HG02678 (cell line): ENCODE data around the gene MATCAP1.

Experiments used
- ATAC-seq: cut with Tn5 transposase; IDR thresholded peaks from one replicate; pipeline ENCODE4 v1.9.1; 2021; ENCODE audit warnings: mild to moderate bottlenecking, moderate library complexity; ENCODE audit not compliant: unreplicated experiment

The MATCAP1 gene

GRCh38 chr16:67144943-67145342 is 38.8 kb downstream of the MATCAP1 start:
- no peak for ATAC-seq

DNA sequence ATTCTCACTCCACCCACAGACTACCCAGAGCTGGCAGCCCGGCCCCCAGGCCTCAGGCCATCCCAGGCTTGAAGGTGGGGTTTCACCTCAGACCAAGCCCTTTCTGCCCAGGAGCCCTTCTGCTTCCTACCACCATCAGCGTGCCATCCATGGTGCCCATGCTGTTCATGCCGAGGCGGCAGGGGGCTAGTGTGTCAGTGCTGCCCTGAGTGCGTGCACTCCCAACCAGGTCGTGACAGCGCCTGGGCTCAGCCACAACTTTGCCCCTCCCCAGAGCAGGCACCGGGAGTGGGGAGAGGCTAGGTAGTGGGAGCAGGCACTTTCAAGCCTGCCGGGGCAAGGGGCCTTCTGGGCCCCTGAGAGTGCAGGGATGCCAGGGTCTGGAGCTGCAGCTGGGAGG is 41.4 kb downstream of the MATCAP1 start:
- no peak for ATAC-seq

- ATAC-seq: no peak
These were observed 42.4 kb downstream of the MATCAP1 start for GRCh38 chr16:67141391-67141790.

DNA sequence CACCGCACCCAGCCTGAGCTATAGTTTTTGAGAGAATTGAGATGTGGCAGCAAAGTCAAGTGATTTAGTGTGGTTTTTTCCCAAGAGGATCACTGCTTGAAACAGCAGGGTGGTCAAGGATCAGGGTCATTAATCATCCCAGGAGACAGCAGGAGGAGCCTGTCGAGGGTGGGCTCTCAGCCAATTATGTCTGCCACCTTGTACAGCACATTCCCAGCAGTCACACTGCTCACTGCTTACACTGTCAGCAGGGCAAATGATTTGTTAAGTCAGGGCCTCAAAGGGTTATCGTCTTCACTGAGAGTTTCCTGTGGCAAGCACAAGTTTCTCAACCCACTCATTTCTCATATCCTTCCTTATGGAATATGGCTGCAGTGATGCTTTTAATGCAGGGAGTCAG is 46.2 kb downstream of the MATCAP1 start:
- ATAC-seq: no peak

GRCh38 chr16:67129422-67129821 is 54.3 kb downstream of the MATCAP1 start:
- no peak for ATAC-seq

GRCh38 chr16:67128887-67129286 is 54.9 kb downstream of the MATCAP1 start:
- ATAC-seq: no peak

DNA sequence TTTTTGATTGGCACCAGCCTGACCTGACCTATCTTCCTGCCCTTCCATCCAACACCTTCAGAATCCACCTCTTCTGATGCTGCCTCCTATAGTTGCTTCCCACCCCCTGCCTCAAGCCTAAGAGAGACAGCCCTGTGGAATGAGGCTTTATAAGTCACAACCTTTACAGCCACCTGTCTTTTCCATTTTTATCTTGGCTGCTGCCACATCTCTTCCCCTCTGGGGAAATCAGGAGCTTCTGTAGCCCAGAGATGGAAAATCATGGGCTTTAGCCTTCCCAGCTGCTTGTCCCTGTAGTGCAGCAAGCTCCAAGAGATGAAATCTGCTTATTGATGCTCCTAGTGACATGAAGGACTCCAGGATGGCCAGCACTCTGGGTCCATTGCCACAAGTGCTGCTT is 55.3 kb downstream of the MATCAP1 start:
- ATAC-seq: no peak
